ENCODE measurements around the gene SPOPL.

The SPOPL gene

GRCh38 chr2:138601458-138602165 is 100.0 kb downstream of the SPOPL start:
- no peak for DNase-seq (ENCODE audit: low spot score)

DNA sequence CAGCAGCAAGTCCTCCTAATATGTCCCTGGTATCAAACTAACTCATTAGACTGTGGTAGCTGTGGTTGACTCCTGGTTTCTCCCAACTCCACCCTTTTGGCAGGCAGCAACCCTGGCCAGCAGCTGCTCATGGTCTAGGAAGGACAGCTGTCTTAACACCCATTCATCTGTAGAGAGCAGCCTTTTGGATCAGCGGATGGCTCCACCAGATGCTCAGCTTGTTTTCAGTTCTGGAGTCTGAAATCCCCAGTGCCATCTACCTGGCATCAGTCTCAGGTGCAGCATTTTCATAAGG is 100.5 kb downstream of the SPOPL start:
- no peak for DNase-seq (ENCODE audit: low spot score)

GRCh38 chr2:138607746-138608145 is 106.2 kb downstream of the SPOPL start:
- no peak for DNase-seq (ENCODE audit: low spot score)

GRCh38 chr2:138609446-138609845 is 107.9 kb downstream of the SPOPL start:
- no peak for DNase-seq (ENCODE audit: low spot score)

DNA sequence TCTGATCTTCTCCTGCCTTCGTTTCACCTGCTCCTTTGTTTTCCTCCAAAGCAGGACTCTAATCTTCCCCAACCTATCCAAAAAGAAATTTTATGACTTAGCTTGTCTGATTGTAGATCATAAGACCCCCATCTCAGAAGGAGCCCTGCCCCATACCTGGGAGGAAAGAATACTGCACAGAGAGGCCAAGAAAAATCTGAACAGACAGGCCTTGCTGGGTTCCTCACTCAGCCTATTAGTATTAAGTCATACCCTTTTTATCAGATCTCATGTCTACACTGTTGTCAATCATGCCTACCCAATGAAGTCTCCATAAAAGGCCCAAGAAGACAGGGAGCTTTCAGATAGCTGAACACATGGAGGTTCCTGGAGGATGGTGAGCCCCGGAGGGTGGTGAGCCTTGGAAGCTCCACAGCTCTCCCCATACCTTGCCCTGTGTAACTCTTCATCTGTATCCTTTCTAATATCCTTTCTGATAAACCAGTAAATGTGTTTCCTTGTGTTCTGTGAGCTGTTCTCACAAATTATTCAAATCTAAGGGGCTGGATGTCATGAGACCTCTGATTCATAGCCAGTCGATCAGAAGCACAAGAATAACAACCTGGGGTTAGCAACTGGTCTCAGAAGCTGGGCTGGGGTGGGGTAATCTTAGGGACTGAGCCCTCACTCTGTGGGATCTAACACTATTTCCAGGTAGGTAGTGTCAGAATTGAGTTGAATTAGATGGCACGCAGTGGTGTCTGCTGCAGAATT is 108.8 kb downstream of the SPOPL start:
- DNase-seq (ENCODE audit: low spot score) = no peak

GRCh38 chr2:138615257-138615656 is 113.7 kb downstream of the SPOPL start:
- DNase-seq (ENCODE audit: low spot score) = no peak

DNA sequence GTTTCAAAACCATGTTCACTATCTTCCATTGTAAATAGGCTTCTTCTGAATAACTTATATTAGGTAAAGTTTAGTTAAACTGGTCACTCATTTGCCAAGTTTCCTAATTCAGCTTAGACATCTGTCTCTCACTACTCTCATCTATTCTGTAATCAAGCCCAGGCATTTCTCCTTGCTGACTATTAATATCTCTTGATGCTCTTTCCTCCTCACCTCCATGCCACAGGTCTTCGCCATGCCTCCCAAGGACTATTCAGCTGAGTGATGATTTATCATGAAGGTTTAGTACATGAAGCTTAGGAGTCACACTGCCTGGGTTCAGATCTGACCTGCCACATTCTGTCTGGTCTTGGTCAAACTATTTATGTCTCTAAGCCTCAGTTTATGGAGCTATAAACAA is 115.5 kb downstream of the SPOPL start:
- no peak for DNase-seq (ENCODE audit: low spot score)

GRCh38 chr2:138618971-138619370 is 117.4 kb downstream of the SPOPL start:
- no peak for DNase-seq (ENCODE audit: low spot score)

DNA sequence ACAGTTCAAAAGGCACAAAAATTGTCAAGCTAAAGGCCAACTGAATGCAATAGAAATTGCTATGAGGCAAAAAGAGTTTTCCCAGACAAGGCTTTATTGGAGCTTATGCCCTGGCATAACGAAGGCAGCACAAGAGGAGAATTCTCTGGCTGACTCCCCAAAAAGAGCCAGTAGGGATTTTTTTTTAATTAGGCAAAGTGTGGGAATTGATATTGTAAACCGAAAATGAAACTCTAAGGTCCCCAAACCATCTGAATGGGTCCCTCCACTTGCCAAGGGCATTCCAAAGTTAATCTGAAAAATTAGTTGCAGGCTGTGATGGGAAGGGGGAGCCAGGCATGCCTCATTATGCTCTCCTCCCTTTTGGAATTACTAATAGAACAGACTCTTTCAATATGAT is 118.9 kb downstream of the SPOPL start:
- DNase-seq (ENCODE audit: low spot score) = no peak

DNA sequence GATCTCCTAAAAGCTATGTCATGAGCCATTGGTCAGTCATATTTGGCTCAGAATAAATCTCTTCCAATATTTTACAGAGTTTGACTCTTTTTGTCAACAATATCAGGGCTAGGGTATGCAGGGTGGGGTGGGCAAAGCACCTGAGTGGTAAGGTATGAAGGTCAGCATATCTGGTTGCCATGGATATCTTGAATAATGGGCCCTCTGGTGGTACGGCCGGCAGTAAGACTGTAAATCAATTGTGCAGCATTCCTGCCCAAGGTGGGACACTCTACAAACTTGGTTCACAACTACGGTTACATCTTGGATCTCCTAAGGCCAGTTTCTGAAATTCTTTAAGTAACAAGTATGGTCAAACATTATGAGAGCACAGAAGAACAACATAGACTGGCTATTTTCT is 119.6 kb downstream of the SPOPL start:
- no peak for DNase-seq (ENCODE audit: low spot score)

DNA sequence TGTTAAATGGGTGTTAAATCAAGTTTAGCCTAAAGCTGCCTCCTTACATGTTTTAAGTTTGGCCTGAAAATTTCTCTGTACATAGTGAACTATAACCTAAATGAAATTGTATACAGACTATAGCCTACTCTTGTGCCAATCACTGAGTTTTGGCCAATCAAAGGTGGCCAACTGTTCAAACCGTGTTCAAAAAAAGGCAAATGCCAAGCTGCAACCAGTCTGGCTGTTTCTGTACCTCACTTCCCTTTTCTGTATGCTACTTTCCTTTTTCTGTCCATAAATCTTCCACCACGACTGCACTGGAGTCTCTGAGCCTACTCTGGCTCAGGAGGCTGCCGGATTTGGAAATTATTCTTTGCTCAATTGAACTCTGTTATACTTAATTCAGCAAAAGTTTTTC is 121.0 kb downstream of the SPOPL start:
- DNase-seq (ENCODE audit: low spot score) = no peak
